ENCODE data around the gene MCC.
A peak's percentile ranks its signal among the peaks of the same experiment; 100 is the strongest.

MCC gene

DNA sequence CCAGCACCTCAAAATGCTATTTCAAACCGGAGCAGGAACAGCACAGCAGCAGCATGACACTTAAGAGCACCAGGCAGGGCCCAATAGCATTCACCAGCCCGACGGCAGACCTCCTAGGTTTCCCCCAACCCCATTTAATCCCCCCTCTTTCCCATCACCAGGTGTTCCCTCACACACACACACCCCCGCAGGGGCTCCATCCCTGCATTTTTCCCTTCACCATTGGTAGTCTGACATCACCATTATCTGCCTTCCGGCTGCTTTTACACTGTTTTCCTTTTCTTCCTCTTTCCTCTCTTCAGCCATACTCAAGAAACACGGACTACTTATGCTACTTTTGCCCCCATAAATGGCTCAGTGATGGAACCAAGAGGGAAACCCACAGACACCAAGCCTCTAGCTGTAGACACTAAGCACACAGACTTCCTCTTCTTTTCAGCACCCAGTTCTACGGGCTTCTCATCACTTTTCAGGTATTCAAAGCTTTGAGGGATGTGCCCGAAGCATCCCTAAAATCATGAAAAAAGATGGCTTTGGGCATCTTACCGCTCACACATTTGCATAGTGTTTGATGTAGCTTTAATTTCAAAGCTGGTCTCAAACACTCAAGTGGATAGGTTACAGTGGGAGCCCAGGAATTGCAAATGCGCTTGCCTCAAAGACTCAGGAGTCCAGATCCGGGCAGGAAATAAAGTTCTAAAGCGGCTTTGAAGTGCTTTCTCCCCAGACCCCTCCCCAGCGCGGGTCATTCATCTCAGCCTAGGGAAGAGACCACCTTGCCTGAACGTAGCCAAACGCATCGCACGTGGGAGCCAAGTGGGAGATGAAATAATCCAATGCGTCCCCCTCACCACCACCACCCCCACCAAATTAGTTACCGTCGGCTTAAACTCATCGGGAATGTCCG is 194.9 kb downstream of the MCC start:
- peaks cover 19% of the 10 kb centered on the region for H3K27me3 Mint-ChIP-seq
- H3K4me3 Mint-ChIP-seq: peak overlapping the region; percentile 85
- no peak overlapping the region for H3K27ac Mint-ChIP-seq
- H3K9me3 Mint-ChIP-seq: peaks cover 1% of the 10 kb centered on the region
- H3K4me1 Mint-ChIP-seq: peaks cover 12% of the 10 kb centered on the region
- ATAC-seq (ENCODE audit: low read depth) (peak; percentile 36), DNase-seq (ENCODE audit: low spot score in 2 of 2) (no peak)
- H3K36me3 Mint-ChIP-seq: peaks cover 2% of the 10 kb centered on the region

DNA sequence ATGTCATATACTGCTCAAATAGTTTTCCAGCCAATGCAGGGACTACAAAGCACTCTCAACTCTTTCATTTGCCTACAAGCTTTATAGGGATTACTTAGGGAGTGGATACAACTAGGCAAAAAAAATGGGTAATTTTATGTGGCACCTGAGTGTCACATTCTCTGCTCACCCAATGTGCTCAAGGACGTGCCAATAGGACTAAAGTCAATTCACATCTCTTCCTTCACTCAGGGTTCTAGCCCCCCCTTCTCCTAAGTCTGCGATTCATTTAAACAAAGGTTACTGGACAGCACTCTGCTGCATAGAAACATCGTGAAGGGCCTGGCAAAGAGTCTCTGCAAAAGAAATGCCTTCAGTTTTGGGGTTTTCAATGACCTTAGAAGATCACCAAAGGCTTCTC is 195.8 kb downstream of the MCC start:
- Mint-ChIP-seq H3K27ac (no peak overlapping the region), H3K9me3 (peaks cover 1% of the 10 kb centered on the region), H3K27me3 (peaks cover 16% of the 10 kb centered on the region), H3K4me3 (no peak overlapping the region), H3K4me1 (peaks cover 11% of the 10 kb centered on the region), H3K36me3 (peaks cover 2% of the 10 kb centered on the region)
- DNase-seq (ENCODE audit: low spot score in 2 of 2) (no peak), ATAC-seq (ENCODE audit: low read depth) (no peak)

DNA sequence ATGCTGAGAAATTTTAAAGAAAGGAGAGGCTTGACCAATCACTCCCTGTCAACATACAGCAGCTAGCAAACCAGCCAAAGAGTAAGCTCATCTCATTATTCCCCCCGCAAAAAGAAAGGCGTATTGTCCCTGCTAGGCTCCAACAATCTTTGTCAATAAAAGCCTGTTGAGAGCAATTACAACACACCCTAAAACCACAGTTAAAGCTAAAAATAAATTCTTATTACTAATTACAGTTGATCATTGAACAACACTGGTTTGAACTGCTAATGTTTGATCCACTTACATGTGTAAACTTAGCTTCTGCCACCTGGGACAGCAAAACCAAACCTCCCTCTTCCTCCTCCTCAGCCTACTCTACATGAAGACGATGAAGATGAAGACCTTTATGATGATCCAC is 204.7 kb downstream of the MCC start:
- Mint-ChIP-seq H3K36me3 (no peaks in the 10 kb centered on the region), H3K4me3 (no peak overlapping the region), H3K27ac (no peak overlapping the region), H3K4me1 (no peaks in the 10 kb centered on the region), H3K9me3 (no peaks in the 10 kb centered on the region), H3K27me3 (peaks cover 9% of the 10 kb centered on the region)
- no peak for ATAC-seq (ENCODE audit: low read depth)
- no peak for DNase-seq (ENCODE audit: low spot score in 2 of 2)

DNA sequence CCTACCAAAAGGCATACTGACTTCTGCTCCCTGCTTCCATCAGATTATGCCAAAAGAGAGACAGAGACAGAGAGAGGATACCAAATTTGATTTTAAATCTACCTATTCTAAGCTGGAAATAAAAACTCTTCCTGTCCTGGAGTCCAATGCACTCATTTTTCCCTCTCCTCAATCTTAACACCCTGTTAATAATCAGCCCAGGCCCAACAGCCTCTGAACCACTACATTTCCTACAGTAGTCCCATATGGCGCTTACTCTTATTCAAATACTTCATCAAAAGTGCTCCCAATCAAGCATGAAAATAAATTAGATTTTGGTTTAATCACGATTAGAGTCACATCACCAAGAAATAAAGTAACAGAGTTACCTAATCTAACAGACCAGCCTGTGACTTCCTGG is 205.8 kb downstream of the MCC start:
- H3K4me3 Mint-ChIP-seq: no peak overlapping the region
- H3K4me1 Mint-ChIP-seq: peaks cover 2% of the 10 kb centered on the region
- ATAC-seq (ENCODE audit: low read depth): no peak
- no peak for DNase-seq (ENCODE audit: low spot score in 2 of 2)
- no peaks in the 10 kb centered on the region for H3K36me3 Mint-ChIP-seq
- no peaks in the 10 kb centered on the region for H3K9me3 Mint-ChIP-seq
- peaks cover 9% of the 10 kb centered on the region for H3K27me3 Mint-ChIP-seq
- no peak overlapping the region for H3K27ac Mint-ChIP-seq

DNA sequence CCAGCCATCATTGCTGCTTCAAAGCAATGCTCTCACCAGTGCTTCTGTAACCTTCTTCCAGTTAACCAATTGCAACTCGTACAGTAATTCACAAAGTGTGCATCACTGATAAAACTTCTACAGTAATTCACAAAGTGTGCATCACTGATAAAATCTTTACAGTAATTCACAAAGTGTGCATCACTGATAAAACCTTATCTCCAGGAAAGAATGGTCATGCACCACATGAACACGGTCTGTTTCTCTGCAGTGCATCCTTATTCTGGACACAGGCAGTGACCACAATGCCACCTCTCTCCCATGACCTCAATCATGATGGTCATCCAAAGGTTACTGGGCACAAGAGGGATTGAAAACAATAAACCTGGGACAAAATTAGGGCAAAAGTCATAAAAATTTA is 207.1 kb downstream of the MCC start:
- Mint-ChIP-seq H3K36me3 (no peaks in the 10 kb centered on the region), H3K4me3 (no peak overlapping the region), H3K9me3 (no peaks in the 10 kb centered on the region), H3K27me3 (peaks cover 9% of the 10 kb centered on the region), H3K27ac (no peak overlapping the region), H3K4me1 (peaks cover 2% of the 10 kb centered on the region)
- ATAC-seq (ENCODE audit: low read depth) (no peak), DNase-seq (ENCODE audit: low spot score in 2 of 2) (no peak)

DNA sequence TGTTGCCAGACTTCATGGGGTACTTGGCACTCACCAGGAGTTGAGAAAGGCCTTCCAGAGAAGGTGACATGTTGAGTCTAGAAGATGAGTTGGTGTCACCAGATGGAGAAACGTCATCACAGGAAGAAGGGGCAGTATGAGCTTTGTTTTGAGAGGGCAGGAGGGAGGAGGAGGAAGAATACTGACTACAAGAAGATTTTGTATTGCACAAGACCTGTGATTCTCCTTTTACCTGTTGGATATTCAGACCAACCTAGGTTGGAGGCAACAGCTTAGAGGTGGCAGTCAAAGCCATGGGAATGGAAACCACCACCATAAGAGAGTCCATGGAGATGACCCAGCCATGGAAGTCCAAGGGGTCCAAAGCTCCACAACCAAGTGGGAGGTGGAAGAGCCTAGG is 207.7 kb downstream of the MCC start:
- H3K4me3 Mint-ChIP-seq: no peak overlapping the region
- H3K9me3 Mint-ChIP-seq: no peaks in the 10 kb centered on the region
- no peaks in the 10 kb centered on the region for H3K36me3 Mint-ChIP-seq
- no peak for ATAC-seq (ENCODE audit: low read depth)
- H3K27ac Mint-ChIP-seq: no peak overlapping the region
- H3K27me3 Mint-ChIP-seq: peaks cover 8% of the 10 kb centered on the region
- DNase-seq (ENCODE audit: low spot score in 2 of 2): no peak
- peaks cover 2% of the 10 kb centered on the region for H3K4me1 Mint-ChIP-seq

DNA sequence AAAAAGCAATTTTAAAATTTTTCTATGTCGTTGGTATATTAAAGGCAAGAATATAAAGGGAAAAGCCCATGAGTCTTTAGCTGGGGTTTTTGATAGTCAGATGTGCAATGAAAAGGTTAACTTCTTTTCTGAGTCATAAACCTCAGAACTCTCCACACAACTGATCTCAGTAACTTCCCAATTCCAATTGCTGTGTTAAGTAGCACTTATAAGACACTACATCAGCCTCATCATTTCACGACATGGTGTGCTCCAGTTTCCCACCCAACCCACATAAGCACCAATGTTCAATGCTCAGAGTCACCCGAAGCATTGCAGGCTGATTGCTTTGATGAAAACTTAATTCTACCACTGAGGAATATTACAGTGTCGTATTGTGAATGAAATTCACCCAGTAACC is 209.3 kb downstream of the MCC start:
- Mint-ChIP-seq H3K9me3 (no peaks in the 10 kb centered on the region), H3K27ac (no peak overlapping the region), H3K27me3 (peaks cover 7% of the 10 kb centered on the region), H3K4me3 (no peak overlapping the region), H3K4me1 (peaks cover 2% of the 10 kb centered on the region), H3K36me3 (no peaks in the 10 kb centered on the region)
- DNase-seq (ENCODE audit: low spot score in 2 of 2): no peak
- no peak for ATAC-seq (ENCODE audit: low read depth)

DNA sequence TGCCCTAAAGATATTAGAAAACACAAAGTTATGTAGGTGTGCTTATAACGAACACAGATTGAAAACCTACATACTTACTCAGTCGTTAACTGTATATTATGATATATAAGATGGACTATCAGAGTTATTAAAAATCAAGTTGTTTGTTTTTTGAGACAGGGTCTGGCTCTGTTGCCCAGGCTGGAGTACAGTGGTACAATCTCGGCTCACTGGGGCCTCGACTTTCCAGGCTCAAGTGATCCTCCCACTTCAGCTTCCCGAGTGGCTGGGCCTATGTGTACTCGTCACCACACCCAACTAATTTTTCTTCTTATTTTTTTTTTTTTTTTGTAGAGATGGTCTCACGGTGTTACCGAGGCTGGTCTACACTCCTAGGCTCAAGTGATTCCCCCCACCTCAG is 211.8 kb downstream of the MCC start:
- no peaks in the 10 kb centered on the region for H3K36me3 Mint-ChIP-seq
- peaks cover 8% of the 10 kb centered on the region for H3K27me3 Mint-ChIP-seq
- H3K27ac Mint-ChIP-seq: no peak overlapping the region
- H3K4me1 Mint-ChIP-seq: peaks cover 2% of the 10 kb centered on the region
- no peak for DNase-seq (ENCODE audit: low spot score in 2 of 2)
- no peaks in the 10 kb centered on the region for H3K9me3 Mint-ChIP-seq
- H3K4me3 Mint-ChIP-seq: no peak overlapping the region
- no peak for ATAC-seq (ENCODE audit: low read depth)

DNA sequence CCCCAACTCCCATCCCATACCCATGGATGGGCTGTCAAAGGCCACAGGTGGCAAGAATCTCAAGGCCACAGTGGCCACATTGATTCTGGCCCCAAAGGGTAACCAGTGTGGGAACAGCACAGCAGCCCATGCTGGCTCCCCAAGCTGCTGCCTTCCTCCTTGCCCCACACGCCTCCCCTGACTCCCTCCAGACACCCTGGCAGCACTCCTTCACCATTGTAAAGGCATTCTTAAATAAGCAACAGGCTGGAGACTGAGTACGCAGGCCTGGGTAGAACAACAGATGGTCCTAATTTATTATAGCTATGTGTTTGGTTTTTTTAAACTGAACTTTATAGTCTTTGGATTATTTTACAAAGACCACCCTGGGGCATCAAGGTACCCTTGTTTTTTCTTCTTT is 212.3 kb downstream of the MCC start:
- no peak for ATAC-seq (ENCODE audit: low read depth)
- Mint-ChIP-seq H3K4me1 (peaks cover 2% of the 10 kb centered on the region), H3K27me3 (peaks cover 8% of the 10 kb centered on the region), H3K36me3 (no peaks in the 10 kb centered on the region), H3K9me3 (no peaks in the 10 kb centered on the region), H3K27ac (no peak overlapping the region), H3K4me3 (no peak overlapping the region)
- DNase-seq (ENCODE audit: low spot score in 2 of 2): no peak

DNA sequence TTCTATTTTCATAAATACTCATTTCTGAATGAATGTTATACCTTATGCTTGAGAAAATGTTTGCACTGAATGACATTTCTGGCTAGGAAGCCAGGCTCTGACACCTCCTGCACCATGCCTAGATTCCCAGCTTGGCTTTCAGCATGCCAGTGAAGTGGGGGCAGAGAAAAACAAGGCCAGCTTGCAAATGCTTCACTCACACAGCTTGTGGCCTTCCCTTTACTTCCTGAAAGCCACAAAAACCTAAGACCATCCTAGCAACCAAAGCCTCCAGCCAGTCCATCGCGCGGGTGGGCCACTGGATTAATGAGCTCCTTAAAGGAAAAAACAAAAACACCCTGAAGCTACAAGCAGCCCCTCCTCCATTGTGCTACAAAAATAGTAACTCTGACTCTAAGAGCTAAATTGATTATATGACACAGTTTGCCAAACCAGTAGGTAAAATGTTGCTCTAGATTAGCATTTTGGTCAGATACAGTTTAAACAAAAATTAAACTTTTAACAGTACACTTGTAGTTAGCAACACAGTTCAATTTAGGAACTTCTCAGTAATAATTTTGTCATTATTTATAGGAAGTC is 213.3 kb downstream of the MCC start:
- DNase-seq (ENCODE audit: low spot score in 2 of 2) (no peak), ATAC-seq (ENCODE audit: low read depth) (no peak)
- no peaks in the 10 kb centered on the region for H3K9me3 Mint-ChIP-seq
- H3K4me3 Mint-ChIP-seq: no peak overlapping the region
- peaks cover 2% of the 10 kb centered on the region for H3K4me1 Mint-ChIP-seq
- H3K36me3 Mint-ChIP-seq: no peaks in the 10 kb centered on the region
- no peak overlapping the region for H3K27ac Mint-ChIP-seq
- H3K27me3 Mint-ChIP-seq: peaks cover 8% of the 10 kb centered on the region

DNA sequence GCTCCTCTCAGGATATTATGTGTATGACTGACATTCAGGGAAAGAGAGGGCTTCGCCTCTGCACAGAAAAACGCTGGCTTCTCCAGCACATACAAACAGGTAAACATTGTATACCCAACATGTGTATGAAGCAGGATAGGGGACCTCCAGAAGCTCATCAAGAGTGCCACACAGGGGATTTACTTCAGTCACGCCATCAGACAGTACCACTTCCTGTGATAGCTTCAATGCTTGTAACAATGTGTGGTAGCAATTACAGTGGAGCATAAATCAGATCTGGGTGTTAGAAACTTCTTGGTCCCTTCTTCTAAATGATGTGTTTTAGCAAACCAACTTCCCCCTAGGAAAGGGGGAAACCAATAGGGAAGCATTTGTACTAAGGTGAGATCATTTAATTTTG is 214.3 kb downstream of the MCC start:
- Mint-ChIP-seq H3K27me3 (peaks cover 6% of the 10 kb centered on the region), H3K4me1 (peaks cover 2% of the 10 kb centered on the region), H3K27ac (no peak overlapping the region), H3K36me3 (no peaks in the 10 kb centered on the region), H3K4me3 (no peak overlapping the region), H3K9me3 (no peaks in the 10 kb centered on the region)
- DNase-seq (ENCODE audit: low spot score in 2 of 2) (no peak), ATAC-seq (ENCODE audit: low read depth) (peak; percentile 35)

DNA sequence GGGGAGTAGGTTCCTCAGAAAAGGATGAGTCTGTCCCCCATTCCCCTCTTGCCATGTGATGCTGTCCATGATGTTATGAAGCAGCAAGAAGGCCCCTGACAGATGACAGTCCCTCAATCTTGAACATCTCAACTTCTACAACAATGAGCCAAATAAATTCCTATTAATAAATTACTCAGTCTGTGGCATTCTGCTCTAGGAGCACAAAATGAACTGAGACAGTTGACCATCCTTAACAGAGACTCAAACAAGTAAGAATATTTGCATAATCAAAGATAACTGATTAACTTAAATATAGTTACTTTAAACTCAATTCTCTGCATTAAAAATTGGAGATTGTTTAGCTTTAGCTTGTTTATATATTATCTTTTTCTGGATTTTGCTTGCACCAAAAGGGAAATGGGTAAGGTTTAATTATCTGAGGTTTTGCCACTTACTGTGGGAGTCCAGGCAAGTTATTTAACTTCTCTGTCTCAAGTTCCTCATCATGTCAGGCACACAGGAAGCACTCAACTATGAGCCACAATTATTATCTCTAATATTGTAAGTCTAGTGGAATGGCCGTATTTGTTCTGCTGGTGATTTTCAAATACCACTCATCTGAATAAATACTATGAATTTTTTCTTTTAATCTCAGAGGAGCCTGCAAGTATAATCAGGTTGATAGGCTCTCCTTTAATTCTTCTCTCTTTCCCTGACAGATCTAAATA is 216.4 kb downstream of the MCC start:
- Mint-ChIP-seq H3K27me3 (peaks cover 5% of the 10 kb centered on the region), H3K27ac (no peak overlapping the region), H3K4me1 (no peaks in the 10 kb centered on the region), H3K9me3 (no peaks in the 10 kb centered on the region), H3K36me3 (no peaks in the 10 kb centered on the region), H3K4me3 (no peak overlapping the region)
- DNase-seq (ENCODE audit: low spot score in 2 of 2) (no peak), ATAC-seq (ENCODE audit: low read depth) (no peak)

DNA sequence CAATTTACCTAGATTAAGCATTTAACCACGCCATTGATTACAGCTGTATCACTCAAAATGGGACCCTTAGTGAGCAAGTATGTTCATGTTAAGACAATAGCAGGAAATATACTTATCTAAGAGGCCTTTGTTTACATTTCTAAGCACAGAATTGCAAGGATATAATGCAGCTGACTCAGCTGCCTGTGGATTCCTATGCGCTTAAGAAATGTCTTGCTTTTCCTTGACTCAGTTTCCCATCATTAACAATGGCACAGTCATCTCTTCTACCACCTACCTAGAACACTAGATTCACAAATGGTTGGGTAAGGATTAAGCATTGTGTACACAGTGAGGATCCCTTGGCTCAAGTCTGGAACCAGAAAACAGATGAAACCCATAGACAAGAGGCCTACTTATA is 217.2 kb downstream of the MCC start:
- ATAC-seq (ENCODE audit: low read depth) (no peak), DNase-seq (ENCODE audit: low spot score in 2 of 2) (no peak)
- H3K4me3 Mint-ChIP-seq: no peak overlapping the region
- no peaks in the 10 kb centered on the region for H3K36me3 Mint-ChIP-seq
- H3K27ac Mint-ChIP-seq: no peak overlapping the region
- H3K4me1 Mint-ChIP-seq: no peaks in the 10 kb centered on the region
- peaks cover 5% of the 10 kb centered on the region for H3K27me3 Mint-ChIP-seq
- no peaks in the 10 kb centered on the region for H3K9me3 Mint-ChIP-seq

DNA sequence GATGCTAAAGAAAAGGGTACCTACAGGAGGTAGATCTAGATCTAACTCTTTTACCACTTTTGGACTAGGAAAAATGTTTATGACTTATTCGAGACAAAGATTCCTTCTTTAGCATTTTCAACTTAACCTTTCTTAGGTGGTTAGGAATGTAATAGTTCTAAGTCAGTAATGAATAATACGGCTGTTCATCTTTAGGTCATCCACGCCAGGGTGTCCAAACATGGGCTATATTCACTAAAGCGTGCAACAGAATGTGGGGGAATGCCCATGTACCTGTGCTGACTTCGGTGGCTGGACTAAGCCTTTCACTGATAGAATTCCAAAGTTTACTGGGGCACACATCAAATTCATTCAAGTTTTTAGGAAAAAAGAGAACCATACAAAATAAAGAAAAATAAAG is 218.2 kb downstream of the MCC start:
- H3K36me3 Mint-ChIP-seq: no peaks in the 10 kb centered on the region
- H3K27ac Mint-ChIP-seq: no peak overlapping the region
- DNase-seq (ENCODE audit: low spot score in 2 of 2) (no peak), ATAC-seq (ENCODE audit: low read depth) (no peak)
- no peak overlapping the region for H3K4me3 Mint-ChIP-seq
- H3K4me1 Mint-ChIP-seq: no peaks in the 10 kb centered on the region
- no peaks in the 10 kb centered on the region for H3K9me3 Mint-ChIP-seq
- H3K27me3 Mint-ChIP-seq: peaks cover 8% of the 10 kb centered on the region
